Smooth muscle cell (in vitro differentiated cells): Measurements from ENCODE around the gene VPS54. TPM values are rescaled to one million over a fixed set of nuclear protein-coding genes. Genes with fewer than 3 reads are reported as not detected.
A peak's percentile ranks its signal among the peaks of the same experiment; 100 is the strongest.

ENCODE experiments used
- DNase-seq: peaks from one replicate; lab custom pipeline; 2025; ENCODE audit not compliant: unreplicated experiment; lab: John Stamatoyannopoulos, UW
- H2AFZ ChIP-seq: fragments of 200-600 bp; sonication (generic); 2 replicates; pipeline ENCODE4 v1.6.0; 2016; ENCODE audit warnings: antibody characterized with exemption, low read depth, mild to moderate bottlenecking
- H3F3A ChIP-seq: fragments of 200-600 bp; sonication (generic); 2 replicates; pipeline ENCODE4 v1.6.0; 2017; ENCODE audit warnings: antibody characterized with exemption, low read depth
- H3K27ac ChIP-seq: fragments of 200-600 bp; sonication (generic); 2 replicates; pipeline ENCODE4 v1.5.1; 2016; ENCODE audit warnings: low read depth, mild to moderate bottlenecking
- H3K27me3 ChIP-seq: fragments of 200-600 bp; sonication (generic); 2 replicates; pipeline ENCODE4 v1.6.1; 2016; ENCODE audit warnings: low read depth, mild to moderate bottlenecking
- H3K36me3 ChIP-seq: fragments of 200-600 bp; sonication (generic); 2 replicates; pipeline ENCODE4 v1.5.1; 2016; ENCODE audit warnings: low read depth
- H3K4me1 ChIP-seq: fragments of 200-600 bp; sonication (generic); 2 replicates; pipeline ENCODE4 v1.5.1; 2016; ENCODE audit warnings: low read depth
- H3K4me2 ChIP-seq: fragments of 200-600 bp; sonication (generic); 2 replicates; pipeline ENCODE4 v1.6.0; 2016; ENCODE audit warnings: mild to moderate bottlenecking
- H3K4me3 ChIP-seq: fragments of 200-600 bp; sonication (generic); 2 replicates; pipeline ENCODE4 v1.5.1; 2016; ENCODE audit warnings: mild to moderate bottlenecking
- H3K79me2 ChIP-seq: fragments of 200-600 bp; sonication (generic); 2 replicates; pipeline ENCODE4 v1.6.0; 2016; ENCODE audit warnings: low read depth, mild to moderate bottlenecking
- H3K9ac ChIP-seq: fragments of 200-600 bp; sonication (generic); 2 replicates; pipeline ENCODE4 v1.6.0; 2016; ENCODE audit warnings: low read depth
- H3K9me3 ChIP-seq: fragments of 200-600 bp; sonication (generic); replicated peaks from 2 replicates; pipeline ENCODE4 v1.5.1; 2016; ENCODE audit warnings: low read depth
- H4K20me1 ChIP-seq: fragments of 200-600 bp; sonication (generic); 2 replicates; pipeline ENCODE4 v1.6.0; 2016; ENCODE audit warnings: low read depth
- CTCF ChIP-seq: fragments of 200-600 bp; sonication (generic); IDR thresholded peaks from 2 replicates; pipeline ENCODE4 v1.5.1; 2017; ENCODE audit warnings: borderline replicate concordance, mild to moderate bottlenecking, antibody characterized with exemption; ENCODE audit not compliant: insufficient read depth, poor library complexity, severe bottlenecking
- WGBS: methylation state at CpG from one replicate; pipeline ENCODE4 v1.1.7; 2016; ENCODE audit warnings: low lambda C conversion rate; 5-methylcytosine and 5-hydroxymethylcytosine counted together
- polyA plus RNA-seq: library from polyadenylated mRNA; unstranded; fragments of >200 nt; fragmentation: Nextera tagmentation; extraction: Ambion mirVana; gene quantifications from 2 replicates; pipeline ENCODE4 v1.2.1, GENCODE V29; 2016
- total RNA-seq: library from RNA; depleted of rRNA; stranded (reverse); fragments of >200 nt; gene quantifications from 2 replicates; pipeline ENCODE4 v1.2.3, GENCODE V29; 2014

The VPS54 gene
- total and polyA plus RNA-seq, 2 experiments from 2014 or later: 12.8 to 36.9 TPM

GRCh38 chr2:64063924-64064331 lies 44.7 kb upstream of the VPS54 start:
- no peaks in the 10 kb centered on the region for H3K9me3 ChIP-seq
- H3K27ac ChIP-seq: peak overlapping the region; percentile 75
- no peaks in the 10 kb centered on the region for H3K36me3 ChIP-seq
- peak overlapping the region; percentile 6 for H3K4me2 ChIP-seq
- no peak overlapping the region for H3K4me3 ChIP-seq
- no peaks in the 10 kb centered on the region for H3K27me3 ChIP-seq
- H3F3A ChIP-seq: peaks cover 21% of the 10 kb centered on the region
- peaks cover 11% of the 10 kb centered on the region for H3K4me1 ChIP-seq
- no peaks in the 10 kb centered on the region for H4K20me1 ChIP-seq
- no peak for DNase-seq
- TF ChIP-seq CTCF: no peak
- H3K9ac ChIP-seq: peak overlapping the region; percentile 14
- no peaks in the 10 kb centered on the region for H3K79me2 ChIP-seq
- H2AFZ ChIP-seq: peak overlapping the region; percentile 6
- 14% methylated on average over 4 of the region's 4 CpGs for WGBS

DNA sequence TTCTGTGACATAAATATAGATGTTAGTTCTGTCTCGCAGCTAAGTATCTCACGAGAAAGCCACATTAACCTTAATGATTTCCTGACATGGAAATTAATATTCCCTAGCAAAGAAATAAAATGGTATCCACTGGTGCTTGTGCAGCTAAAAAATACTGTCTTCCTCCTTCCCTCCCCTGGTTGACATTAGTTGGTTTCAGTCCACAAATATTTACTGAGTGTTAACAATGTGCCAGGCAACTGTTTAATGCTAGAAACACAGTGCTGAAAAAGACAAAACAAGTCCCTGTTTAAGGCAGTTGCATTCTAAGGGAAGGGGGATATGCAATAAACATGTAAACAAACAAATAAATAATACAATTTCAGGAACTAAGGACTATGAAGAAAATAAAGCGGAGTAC lies 44.2 kb upstream of the VPS54 start:
- peaks cover 11% of the 10 kb centered on the region for H3K4me1 ChIP-seq
- H3K9me3 ChIP-seq: no peaks in the 10 kb centered on the region
- H3K36me3 ChIP-seq: no peaks in the 10 kb centered on the region
- no peaks in the 10 kb centered on the region for H3K27me3 ChIP-seq
- no peak for TF ChIP-seq CTCF
- no peaks in the 10 kb centered on the region for H4K20me1 ChIP-seq
- H3K79me2 ChIP-seq: no peaks in the 10 kb centered on the region
- H3K4me3 ChIP-seq: no peak overlapping the region
- no peak overlapping the region for H2AFZ ChIP-seq
- no peak for DNase-seq
- peak overlapping the region; percentile 6 for H3K4me2 ChIP-seq
- WGBS: 96% methylated on average over 3 of the region's 3 CpGs
- H3F3A ChIP-seq: peaks cover 21% of the 10 kb centered on the region
- H3K27ac ChIP-seq: peak overlapping the region; percentile 75
- H3K9ac ChIP-seq: no peak overlapping the region

DNA sequence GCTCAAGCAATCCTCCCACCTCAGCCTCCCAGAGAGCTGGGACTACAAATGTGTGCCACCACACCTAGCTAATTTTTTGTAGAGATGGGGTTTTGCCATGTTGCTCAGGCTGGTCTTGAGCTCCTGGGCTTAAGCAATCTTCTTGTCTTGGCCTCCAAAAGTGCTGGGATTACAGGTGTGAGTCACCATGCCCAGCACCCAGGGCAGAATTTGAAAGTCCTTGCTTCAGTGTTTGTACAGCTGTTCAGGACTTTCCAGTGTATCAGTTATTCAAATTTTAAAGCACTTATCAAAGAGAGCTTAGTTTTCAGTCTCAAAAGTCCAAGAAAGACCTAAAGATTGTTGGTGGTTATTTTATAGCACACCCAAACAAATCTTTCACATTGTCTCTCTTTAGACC lies 43.6 kb upstream of the VPS54 start:
- no peak overlapping the region for H3K4me2 ChIP-seq
- H3K27me3 ChIP-seq: no peaks in the 10 kb centered on the region
- H2AFZ ChIP-seq: no peak overlapping the region
- peaks cover 21% of the 10 kb centered on the region for H3F3A ChIP-seq
- no peaks in the 10 kb centered on the region for H4K20me1 ChIP-seq
- peaks cover 11% of the 10 kb centered on the region for H3K4me1 ChIP-seq
- H3K4me3 ChIP-seq: no peak overlapping the region
- peak overlapping the region; percentile 75 for H3K27ac ChIP-seq
- no peaks in the 10 kb centered on the region for H3K79me2 ChIP-seq
- no peak for DNase-seq
- no peak overlapping the region for H3K9ac ChIP-seq
- TF ChIP-seq CTCF: no peak
- no peaks in the 10 kb centered on the region for H3K36me3 ChIP-seq
- H3K9me3 ChIP-seq: no peaks in the 10 kb centered on the region

DNA sequence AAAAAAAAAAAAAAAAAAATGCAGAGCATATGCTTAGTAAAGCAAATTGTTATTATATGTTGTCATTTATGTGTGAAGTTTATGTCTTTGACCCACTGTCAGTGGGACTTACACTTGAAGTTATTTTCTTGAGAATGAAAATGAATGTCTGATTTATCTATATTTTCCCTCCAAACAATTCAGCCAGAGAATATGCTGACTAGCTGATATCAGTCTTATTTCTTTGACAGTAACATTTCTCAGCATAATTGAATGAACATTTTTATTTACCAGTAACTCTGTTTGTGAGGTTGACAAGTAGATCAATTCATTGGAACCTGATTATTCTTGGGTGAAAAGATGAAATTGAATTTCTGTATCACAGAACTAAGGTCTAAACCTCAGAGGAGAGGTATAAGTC lies 40.0 kb upstream of the VPS54 start:
- Histone ChIP-seq H3K9me3 (no peaks in the 10 kb centered on the region), H4K20me1 (no peaks in the 10 kb centered on the region), H3K79me2 (no peaks in the 10 kb centered on the region), H3K27me3 (no peaks in the 10 kb centered on the region), H3K36me3 (no peaks in the 10 kb centered on the region), H3K4me3 (no peak overlapping the region), H3K27ac (no peak overlapping the region), H3F3A (peaks cover 13% of the 10 kb centered on the region), H3K4me1 (peaks cover 5% of the 10 kb centered on the region), H2AFZ (no peak overlapping the region), H3K4me2 (no peak overlapping the region), H3K9ac (no peak overlapping the region)
- TF ChIP-seq CTCF: no peak
- DNase-seq: no peak
